GM21737 (cell line): Measurements from ENCODE around the gene SHH.
"Not testable (repeated sequence)": the region's sequence is repeated elsewhere in the genome, so short reads cannot be mapped to it uniquely, and the experiment has no call there.

Source experiments
- ATAC-seq: cut with Tn5 transposase; IDR thresholded peaks from one replicate; pipeline ENCODE4 v1.9.1; 2021; ENCODE audit warnings: mild to moderate bottlenecking, moderate library complexity; ENCODE audit not compliant: unreplicated experiment

Gene SHH

GRCh38 chr7:155843426-155844018 lies 31.3 kb upstream of the SHH start:
- ATAC-seq = no peak

- ATAC-seq = no peak
Observed at GRCh38 chr7:155842496-155843265, 30.4 kb upstream of the SHH start.

GRCh38 chr7:155840909-155841308 lies 28.6 kb upstream of the SHH start:
- no peak for ATAC-seq

- ATAC-seq = no peak
Observed at GRCh38 chr7:155840262-155840885, 28.1 kb upstream of the SHH start.

- ATAC-seq = no peak
Observed at GRCh38 chr7:155839461-155839860, 27.2 kb upstream of the SHH start.

- not testable (repeated sequence) for ATAC-seq
Observed at GRCh38 chr7:155838312-155838711, 26.0 kb upstream of the SHH start.

GRCh38 chr7:155837126-155837479 lies 24.8 kb upstream of the SHH start:
- ATAC-seq = no peak

- ATAC-seq = no peak
Observed at GRCh38 chr7:155836216-155837125, 24.2 kb upstream of the SHH start.

GRCh38 chr7:155835446-155836215 lies 23.4 kb upstream of the SHH start:
- no peak for ATAC-seq

- no peak for ATAC-seq
Observed at GRCh38 chr7:155834486-155835048, 22.3 kb upstream of the SHH start.

- no peak for ATAC-seq
Observed at GRCh38 chr7:155833651-155834050, 21.4 kb upstream of the SHH start.

- no peak for ATAC-seq
Observed at GRCh38 chr7:155832581-155832981, 20.3 kb upstream of the SHH start.

GRCh38 chr7:155831807-155832524 lies 19.7 kb upstream of the SHH start:
- ATAC-seq = no peak

- ATAC-seq = no peak
Observed at GRCh38 chr7:155830961-155831806, 18.9 kb upstream of the SHH start.

- no peak for ATAC-seq
Observed at GRCh38 chr7:155829796-155830470, 17.7 kb upstream of the SHH start.

GRCh38 chr7:155825336-155825735 lies 13.1 kb upstream of the SHH start:
- no peak for ATAC-seq

GRCh38 chr7:155824227-155824886 lies 12.1 kb upstream of the SHH start:
- no peak for ATAC-seq

GRCh38 chr7:155821851-155822250 lies 9.6 kb upstream of the SHH start:
- ATAC-seq = no peak
